A549 (cell line): ENCODE results near the gene DST. TPM values are rescaled to one million over a fixed set of nuclear protein-coding genes. Genes with fewer than 3 reads are reported as not detected.

Experiments
- ATAC-seq, 2 experiments: fragments of 200-7000 bp in 1 of 2; fragments of >200 bp in 1 of 2; cut with Nextera tagmentation in 1 of 2; cut with Tn5 transposase in 1 of 2; 3 replicates each; pipeline versions ENCODE4 v1.8.0 to v1.9.1; 2018 to 2020; ENCODE audit warnings: mild to moderate bottlenecking in 1 of 2, moderate library complexity in 1 of 2
- CTCF ChIA-PET: fragments of 300-600 bp; sonication (Branson Sonifier 250); formaldehyde crosslinking; extraction: SDS; loops from one replicate; lab custom pipeline; 2021; ENCODE audit warnings: antibody characterized with exemption, inconsistent platforms; lab: Yijun Ruan, JAX
- POLR2A ChIA-PET: fragments of 350-600 bp; formaldehyde crosslinking; extraction: SDS; loops from one replicate; lab custom pipeline; 2021; ENCODE audit warnings: antibody characterized with exemption, inconsistent platforms; lab: Yijun Ruan, JAX
- DNase-seq, 2 experiments: peaks; one replicate each; pipeline versions ENCODE4 v3.0.0 to v3.0.0-alpha.2; 2011 to 2016; ENCODE audit warnings: low read depth in 1 of 2, low spot score in 1 of 2
- FAIRE-seq: peaks from 2 replicates; lab custom pipeline; 2011; peaks lifted over from hg19 to GRCh38; lab: Jason Lieb, UNC
- H3K27ac ChIP-seq, 2 experiments: fragments of >200 bp; sonication (Bioruptor Twin); formaldehyde crosslinking; 3 replicates each; pipeline ENCODE4 v1.5.1; 2016 to 2017
- H3K4me1 ChIP-seq: fragments of >200 bp; sonication (Bioruptor Twin); formaldehyde crosslinking; 3 replicates; pipeline ENCODE4 v1.6.1; 2016
- H3K4me2 ChIP-seq: fragments of >200 bp; sonication (Bioruptor Twin); formaldehyde crosslinking; 3 replicates; pipeline ENCODE4 v1.6.1; 2016
- H3K4me3 ChIP-seq: fragments of >200 bp; sonication (Bioruptor Twin); formaldehyde crosslinking; 3 replicates; pipeline ENCODE4 v1.5.1; 2016
- H3K9me3 ChIP-seq: fragments of >200 bp; sonication (Bioruptor Twin); formaldehyde crosslinking; 3 replicates; pipeline ENCODE4 v1.6.1; 2016
- CBX8 ChIP-seq: fragments of 200-600 bp; sonication (generic); IDR thresholded peaks from 2 replicates; pipeline ENCODE4 v1.6.1; 2016
- CHD4 ChIP-seq: fragments of 200-600 bp; sonication (generic); IDR thresholded peaks from 2 replicates; pipeline ENCODE4 v1.6.1; 2016; ENCODE audit warnings: antibody characterized with exemption, mild to moderate bottlenecking, borderline replicate concordance
- FOSB ChIP-seq: fragments of 250-450 bp; sonication (Bioruptor Pico); IDR thresholded peaks from 2 replicates; pipeline ENCODE4 v1.5.0; 2020; ENCODE audit warnings: mild to moderate bottlenecking, moderate library complexity
- FOSL2 ChIP-seq, 2 experiments: fragments of 450-650 bp in 1 of 2; fragments of >200 bp in 1 of 2; sonication (Bioruptor Twin) in 1 of 2; formaldehyde crosslinking; IDR thresholded peaks; 2 replicates each; pipeline versions ENCODE4 v1.5.0 to v1.6.1; 2016 to 2020; ENCODE audit warnings: mild to moderate bottlenecking in 1 of 2, moderate library complexity in 1 of 2
- JUN ChIP-seq, 2 experiments: fragments of >200 bp; sonication (Bioruptor Twin); formaldehyde crosslinking; IDR thresholded peaks; 2 replicates in 1 of 2; 3 replicates in 1 of 2; pipeline ENCODE4 v1.6.1; 2016 to 2017
- JUNB ChIP-seq: fragments of >200 bp; sonication (Bioruptor Twin); formaldehyde crosslinking; IDR thresholded peaks from 2 replicates; pipeline ENCODE4 v1.6.1; 2016
- KDM5A ChIP-seq: fragments of 200-600 bp; sonication (generic); IDR thresholded peaks from 2 replicates; pipeline ENCODE4 v1.6.1; 2016; ENCODE audit warnings: antibody characterized with exemption, mild to moderate bottlenecking
- NFE2L2 ChIP-seq: fragments of 150-350 bp; conservative IDR thresholded peaks from 2 replicates; pipeline ENCODE4 v1.6.1; 2014; ENCODE audit warnings: low read length
- NR3C1 ChIP-seq: fragments of >200 bp; sonication (Bioruptor Twin); formaldehyde crosslinking; IDR thresholded peaks from 3 replicates; pipeline ENCODE4 v1.6.1; 2017
- PHF8 ChIP-seq: fragments of 200-600 bp; sonication (generic); IDR thresholded peaks from 2 replicates; pipeline ENCODE4 v1.6.1; 2016; ENCODE audit warnings: low read depth, mild to moderate bottlenecking, antibody characterized with exemption, moderate library complexity, borderline replicate concordance
- POLR2A ChIP-seq: IDR thresholded peaks from 2 replicates; pipeline ENCODE4 v1.6.1; 2012; ENCODE audit warnings: mild to moderate bottlenecking, low read length
- RNF2 ChIP-seq: fragments of 200-600 bp; sonication (generic); IDR thresholded peaks from 2 replicates; pipeline ENCODE4 v1.6.1; 2016; ENCODE audit warnings: low read depth, mild to moderate bottlenecking, antibody characterized with exemption, moderate library complexity, borderline replicate concordance
- SREBF2 ChIP-seq: fragments of 450-650 bp; IDR thresholded peaks from 2 replicates; pipeline ENCODE4 v1.6.1; 2014; ENCODE audit warnings: mild to moderate bottlenecking, moderate library complexity
- TP53 ChIP-seq: fragments of 250-450 bp; sonication (Bioruptor Pico); IDR thresholded peaks from 2 replicates; pipeline ENCODE4 v1.5.0; 2021; ENCODE audit warnings: mild to moderate bottlenecking, moderate library complexity
- ZFP36 ChIP-seq: fragments of 450-650 bp; IDR thresholded peaks from 2 replicates; pipeline ENCODE4 v1.6.1; 2014; ENCODE audit warnings: borderline replicate concordance; ENCODE audit not compliant: partially characterized antibody
- ZSCAN20 ChIP-seq: fragments of 250-450 bp; sonication (Bioruptor Pico); IDR thresholded peaks from 2 replicates; pipeline ENCODE4 v1.8.0; 2022; ENCODE audit warnings: mild to moderate bottlenecking, moderate library complexity
- WGBS: methylation state at CpG from one replicate; pipeline ENCODE4 v1.1.6; 2017; ENCODE audit errors: missing lambda C conversion rate; 5-methylcytosine and 5-hydroxymethylcytosine counted together
- polyA plus RNA-seq, 4 experiments: library from polyadenylated mRNA; depleted of rRNA in 3 of 4; stranded (reverse); fragments of >200 nt; fragmentation: RNase III in 1 of 4; extraction: RNeasy Plus Mini Kit Qiagen cat#74134 plus additional on column Dnase treatment in 1 of 4; gene quantifications; 2 replicates in 3 of 4; 3 replicates in 1 of 4; pipeline ENCODE4 v1.2.3, GENCODE V29; 2011 to 2017
- TF ChIP-seq, protein P1 (sequence below): fragments of 200-600 bp; sonication (generic); IDR thresholded peaks from 2 replicates; pipeline ENCODE4 v1.6.1; 2016; ENCODE audit warnings: antibody characterized with exemption, mild to moderate bottlenecking, moderate library complexity
- TF ChIP-seq, protein P2 (sequence below): IDR thresholded peaks from 2 replicates; pipeline ENCODE4 v1.6.1; 2012; ENCODE audit warnings: low read depth, borderline replicate concordance
- TF ChIP-seq, protein P3 (sequence below): IDR thresholded peaks from 2 replicates; pipeline ENCODE4 v1.6.1; 2012

The DST gene
- polyA plus RNA-seq, 2 of the 4 experiments (the other 2 are of a cell fraction), result 32.4 to 99.0 TPM

DNA sequence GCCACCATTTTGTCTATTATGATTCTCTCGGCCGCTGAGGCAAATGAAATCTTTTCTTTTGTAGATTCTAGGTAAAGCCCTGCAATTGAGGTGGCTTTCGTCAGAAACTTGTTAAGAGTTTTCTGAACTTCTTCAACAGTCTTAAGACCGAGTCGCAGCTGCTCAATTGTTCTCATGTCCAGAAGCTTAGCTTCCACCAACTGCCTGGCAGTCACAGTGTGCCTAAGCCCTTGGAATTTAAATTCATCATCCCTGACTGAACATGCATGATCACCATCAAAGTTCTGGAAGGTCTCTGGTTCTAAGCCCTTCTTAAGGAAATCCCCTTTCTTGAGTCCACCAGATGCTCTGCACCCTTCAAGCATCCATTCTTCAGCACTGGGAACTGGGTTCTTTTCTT lies 25.7 kb downstream of the DST start:
- TF ChIP-seq FOSB, result no peak
- TF ChIP-seq, protein P1, sequence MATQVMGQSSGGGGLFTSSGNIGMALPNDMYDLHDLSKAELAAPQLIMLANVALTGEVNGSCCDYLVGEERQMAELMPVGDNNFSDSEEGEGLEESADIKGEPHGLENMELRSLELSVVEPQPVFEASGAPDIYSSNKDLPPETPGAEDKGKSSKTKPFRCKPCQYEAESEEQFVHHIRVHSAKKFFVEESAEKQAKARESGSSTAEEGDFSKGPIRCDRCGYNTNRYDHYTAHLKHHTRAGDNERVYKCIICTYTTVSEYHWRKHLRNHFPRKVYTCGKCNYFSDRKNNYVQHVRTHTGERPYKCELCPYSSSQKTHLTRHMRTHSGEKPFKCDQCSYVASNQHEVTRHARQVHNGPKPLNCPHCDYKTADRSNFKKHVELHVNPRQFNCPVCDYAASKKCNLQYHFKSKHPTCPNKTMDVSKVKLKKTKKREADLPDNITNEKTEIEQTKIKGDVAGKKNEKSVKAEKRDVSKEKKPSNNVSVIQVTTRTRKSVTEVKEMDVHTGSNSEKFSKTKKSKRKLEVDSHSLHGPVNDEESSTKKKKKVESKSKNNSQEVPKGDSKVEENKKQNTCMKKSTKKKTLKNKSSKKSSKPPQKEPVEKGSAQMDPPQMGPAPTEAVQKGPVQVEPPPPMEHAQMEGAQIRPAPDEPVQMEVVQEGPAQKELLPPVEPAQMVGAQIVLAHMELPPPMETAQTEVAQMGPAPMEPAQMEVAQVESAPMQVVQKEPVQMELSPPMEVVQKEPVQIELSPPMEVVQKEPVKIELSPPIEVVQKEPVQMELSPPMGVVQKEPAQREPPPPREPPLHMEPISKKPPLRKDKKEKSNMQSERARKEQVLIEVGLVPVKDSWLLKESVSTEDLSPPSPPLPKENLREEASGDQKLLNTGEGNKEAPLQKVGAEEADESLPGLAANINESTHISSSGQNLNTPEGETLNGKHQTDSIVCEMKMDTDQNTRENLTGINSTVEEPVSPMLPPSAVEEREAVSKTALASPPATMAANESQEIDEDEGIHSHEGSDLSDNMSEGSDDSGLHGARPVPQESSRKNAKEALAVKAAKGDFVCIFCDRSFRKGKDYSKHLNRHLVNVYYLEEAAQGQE, result no peak
- TF ChIP-seq, all 56 proteins: peak for 0
- WGBS, result 92% methylated on average over 5 of the region's 5 CpGs
- DNase-seq (no peak), FAIRE-seq (no peak), ATAC-seq (no peak)
- POLR2A ChIA-PET, result no interaction called here
- H3K9me3 ChIP-seq, result no peaks in the 10 kb centered on the region
- no peaks in the 10 kb centered on the region for H3K4me1 ChIP-seq
- H3K4me3 ChIP-seq, result no peak overlapping the region
- CTCF ChIA-PET, result interaction anchor here (0.8 to 1.0 kb wide), 2 partner anchors 21 to 94 kb away, joined by 3 to 5 read pairs; no protein-coding TSS in a partner anchor
- H3K27ac ChIP-seq, result no peak overlapping the region
- H3K4me2 ChIP-seq, result no peak overlapping the region

DNA sequence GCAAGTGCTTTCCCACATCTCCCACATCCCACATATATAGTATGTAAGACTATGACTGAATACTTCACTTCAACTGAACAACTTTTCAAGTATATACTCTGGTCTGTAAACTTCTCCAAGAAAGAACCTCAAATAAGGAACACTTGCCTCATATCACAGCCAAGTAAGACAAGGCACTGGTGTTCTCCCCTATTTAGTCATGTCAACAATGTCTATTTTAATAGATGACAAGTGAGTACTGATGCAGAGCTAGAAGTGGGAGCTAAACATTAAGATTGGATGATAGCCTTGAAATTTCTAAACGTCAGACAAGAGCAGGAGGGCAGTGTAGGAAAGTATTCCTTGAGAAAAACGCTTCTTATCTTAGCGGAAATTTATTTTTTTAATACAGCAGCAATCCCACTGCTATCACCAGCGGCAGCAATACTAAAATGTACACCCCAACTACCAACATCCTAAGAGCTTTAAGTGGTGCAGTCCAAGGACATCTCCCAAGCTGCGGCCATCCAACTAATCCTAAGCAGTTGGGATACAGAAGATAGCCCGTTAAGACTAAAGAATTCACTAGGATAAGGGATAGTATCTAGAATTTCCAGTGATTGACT lies 29.3 kb downstream of the DST start:
- Histone ChIP-seq H3K4me3 (no peak overlapping the region), H3K9me3 (no peaks in the 10 kb centered on the region), H3K27ac (no peak overlapping the region), H3K4me1 (no peaks in the 10 kb centered on the region), H3K4me2 (no peak overlapping the region)
- CTCF ChIA-PET, result interaction anchor here (0.6 to 1.1 kb wide), 2 partner anchors 18 to 95 kb away, joined by 3 to 7 read pairs; no protein-coding TSS in a partner anchor
- DNase-seq (no peak), ATAC-seq (no peak), FAIRE-seq (no peak)
- TF ChIP-seq KDM5A, result no peak
- no peak for TF ChIP-seq RNF2
- POLR2A ChIA-PET, result no interaction called here
- 89% methylated on average over 6 of the region's 6 CpGs for WGBS

DNA sequence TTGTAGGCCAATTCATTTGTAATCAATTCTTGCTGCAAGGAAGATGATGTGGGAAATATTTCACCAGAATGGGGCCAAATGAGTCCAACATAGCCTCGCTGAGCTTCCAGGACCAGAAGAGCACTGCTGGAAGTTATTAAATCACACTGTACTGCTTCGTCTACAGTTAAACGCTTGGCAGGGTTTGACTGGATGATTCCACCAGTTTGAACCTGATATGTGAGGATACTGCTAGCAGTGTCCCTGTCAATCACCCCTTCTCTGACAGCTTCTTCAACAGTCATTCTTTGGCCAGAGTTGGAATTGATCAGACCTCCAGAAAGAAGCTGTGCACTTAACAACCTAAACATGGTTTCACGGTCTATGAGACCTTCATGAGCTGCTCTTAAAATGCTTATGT lies 34.4 kb downstream of the DST start:
- Histone ChIP-seq H3K9me3 (no peaks in the 10 kb centered on the region), H3K27ac (no peak overlapping the region), H3K4me3 (no peak overlapping the region), H3K4me1 (no peaks in the 10 kb centered on the region)
- CTCF ChIA-PET, result interaction anchor here (0.8 to 4.4 kb wide), 3 partner anchors 13 to 90 kb away, joined by 3 to 16 read pairs (median 3); no protein-coding TSS in a partner anchor
- whole genome bisulfite sequencing, result 99% methylated on average over 4 of the region's 4 CpGs
- no peak for DNase-seq
- FAIRE-seq, result no peak
- no peak for ATAC-seq
- POLR2A ChIA-PET, result no interaction called here
- TF ChIP-seq ZFP36 (no peak), NR3C1 (no peak), JUN (IDR thresholded peaks at IDR 0.05) (no peak), PHF8 (no peak), KDM5A (no peak), SREBF2 (no peak), FOSL2 (IDR thresholded peaks at IDR 0.05) (no peak), FOSL2 (CRISPR knock-in tag; IDR thresholded peaks at IDR 0.05) (no peak), NFE2L2 (no peak), TP53 (CRISPR knock-in tag) (no peak), CBX8 (no peak), POLR2A (no peak), CHD4 (no peak), JUNB (no peak), ZSCAN20 (CRISPR knock-in tag) (no peak)
- TF ChIP-seq, protein P2, sequence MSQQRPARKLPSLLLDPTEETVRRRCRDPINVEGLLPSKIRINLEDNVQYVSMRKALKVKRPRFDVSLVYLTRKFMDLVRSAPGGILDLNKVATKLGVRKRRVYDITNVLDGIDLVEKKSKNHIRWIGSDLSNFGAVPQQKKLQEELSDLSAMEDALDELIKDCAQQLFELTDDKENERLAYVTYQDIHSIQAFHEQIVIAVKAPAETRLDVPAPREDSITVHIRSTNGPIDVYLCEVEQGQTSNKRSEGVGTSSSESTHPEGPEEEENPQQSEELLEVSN, result no peak
- TF ChIP-seq, protein P3, sequence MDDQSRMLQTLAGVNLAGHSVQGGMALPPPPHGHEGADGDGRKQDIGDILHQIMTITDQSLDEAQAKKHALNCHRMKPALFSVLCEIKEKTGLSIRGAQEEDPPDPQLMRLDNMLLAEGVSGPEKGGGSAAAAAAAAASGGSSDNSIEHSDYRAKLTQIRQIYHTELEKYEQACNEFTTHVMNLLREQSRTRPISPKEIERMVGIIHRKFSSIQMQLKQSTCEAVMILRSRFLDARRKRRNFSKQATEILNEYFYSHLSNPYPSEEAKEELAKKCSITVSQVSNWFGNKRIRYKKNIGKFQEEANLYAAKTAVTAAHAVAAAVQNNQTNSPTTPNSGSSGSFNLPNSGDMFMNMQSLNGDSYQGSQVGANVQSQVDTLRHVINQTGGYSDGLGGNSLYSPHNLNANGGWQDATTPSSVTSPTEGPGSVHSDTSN, result no peak
- TF ChIP-seq, all 56 proteins: peak for 0
- H3K4me2 ChIP-seq, result no peak overlapping the region
